Measurements from ENCODE around the gene PGM1.
"Not testable (repeated sequence)": the region's sequence is repeated elsewhere in the genome, so short reads cannot be mapped to it uniquely, and the experiment has no call there.

The PGM1 gene

GRCh38 chr1:63593303-63593885 is at the start of gene PGM1:
TSS of gene PGM1 (plus strand) at chr1:63593411. CDS start at chr1:63593489, 78 bp downstream.
- peak; percentile 51 to 64 for DNase-seq (ENCODE audit: low read depth in 2 of 2)

GRCh38 chr1:63545780-63546179 is 47.4 kb upstream of the PGM1 start:
- no peak for DNase-seq (ENCODE audit: low read depth in 2 of 2)

- DNase-seq (ENCODE audit: low read depth in 2 of 2): no peak
Observed at GRCh38 chr1:63547621-63548294, 45.5 kb upstream of the PGM1 start.

- no peak for DNase-seq (ENCODE audit: low read depth in 2 of 2)
Observed at GRCh38 chr1:63548303-63548702, 44.9 kb upstream of the PGM1 start.

GRCh38 chr1:63548877-63549276 is 44.3 kb upstream of the PGM1 start:
- DNase-seq (ENCODE audit: low read depth in 2 of 2): no peak

- DNase-seq (ENCODE audit: low read depth in 2 of 2): no peak
Observed at GRCh38 chr1:63555480-63555879, 37.7 kb upstream of the PGM1 start.

- no peak for DNase-seq (ENCODE audit: low read depth in 2 of 2)
Observed at GRCh38 chr1:63557365-63557987, 35.7 kb upstream of the PGM1 start.

- no peak for DNase-seq (ENCODE audit: low read depth in 2 of 2)
Observed at GRCh38 chr1:63559357-63559756, 33.9 kb upstream of the PGM1 start.

GRCh38 chr1:63563745-63564144 is 29.5 kb upstream of the PGM1 start:
- no peak for DNase-seq (ENCODE audit: low read depth in 2 of 2)

GRCh38 chr1:63569068-63569467 is 24.1 kb upstream of the PGM1 start:
- no peak for DNase-seq (ENCODE audit: low read depth in 2 of 2)

- no peak for DNase-seq (ENCODE audit: low read depth in 2 of 2)
Observed at GRCh38 chr1:63569640-63570316, 23.4 kb upstream of the PGM1 start.

- DNase-seq (ENCODE audit: low read depth in 2 of 2): not testable (repeated sequence)
Observed at GRCh38 chr1:63572686-63573085, 20.5 kb upstream of the PGM1 start.

GRCh38 chr1:63574203-63574796 is 18.9 kb upstream of the PGM1 start:
- DNase-seq (ENCODE audit: low read depth in 2 of 2): not testable (repeated sequence)

- DNase-seq (ENCODE audit: low read depth in 2 of 2): no peak
Observed at GRCh38 chr1:63575340-63575826, 17.8 kb upstream of the PGM1 start.

- not testable (repeated sequence) for DNase-seq (ENCODE audit: low read depth in 2 of 2)
Observed at GRCh38 chr1:63586326-63586725, 6.9 kb upstream of the PGM1 start.

GRCh38 chr1:63590166-63590560 is 3.0 kb upstream of the PGM1 start:
- DNase-seq (ENCODE audit: low read depth in 2 of 2): no peak

GRCh38 chr1:63592536-63593302 is 492 bp upstream of the PGM1 start:
- DNase-seq (ENCODE audit: low read depth in 2 of 2): no peak

- DNase-seq (ENCODE audit: low read depth in 2 of 2): peak; percentile 53 to 55
Observed at GRCh38 chr1:63593886-63594605, 835 bp downstream of the PGM1 start.

GRCh38 chr1:63595435-63595834 is 2.2 kb downstream of the PGM1 start:
- DNase-seq (ENCODE audit: low read depth in 2 of 2): no peak

- DNase-seq (ENCODE audit: low read depth in 2 of 2): no peak
Observed at GRCh38 chr1:63599799-63600198, 6.6 kb downstream of the PGM1 start.

- no peak for DNase-seq (ENCODE audit: low read depth in 2 of 2)
Observed at GRCh38 chr1:63600248-63600647, 7.0 kb downstream of the PGM1 start.

Measured in stimulated activated CD4-positive, alpha-beta T cell treated with anti-CD3 and anti-CD28 coated beads, Interleukin-1b, Interleukin-23, amount 100 ng/mL, for 4 hours (primary cell).